Endothelial cell of umbilical vein (primary cell): ENCODE data around the gene NOTCH2. TPM values are rescaled to one million over a fixed set of nuclear protein-coding genes. Genes with fewer than 3 reads are reported as not detected.

Source experiments
- BruUV-seq: library from RNA; stranded (reverse); fragments of 400-500 nt; replicated peaks from 2 replicates; lab custom pipeline; 2021; lab: Mats Ljungman, UMichigan
- CTCF ChIA-PET: fragments of 300-600, 350-600 bp; sonication (Branson Sonifier 250); formaldehyde crosslinking; loops from one replicate; lab custom pipeline; 2021; ENCODE audit warnings: antibody characterized with exemption, inconsistent platforms; lab: Charles Lee
- POLR2A ChIA-PET: fragments of 300-600, 350-600 bp; sonication (Branson Sonifier 250); formaldehyde crosslinking; loops from one replicate; lab custom pipeline; 2021; ENCODE audit warnings: antibody characterized with exemption, inconsistent platforms; lab: Charles Lee
- DNase-seq: peaks from one replicate; pipeline ENCODE4 v3.0.0-alpha.2; 2011; ENCODE audit warnings: low read depth, low spot score
- FAIRE-seq: peaks from 2 replicates; lab custom pipeline; 2011; peaks lifted over from hg19 to GRCh38; lab: Jason Lieb, UNC
- H2AFZ ChIP-seq: 2 replicates; pipeline ENCODE4 v1.6.0; 2012; ENCODE audit warnings: low read depth, low read length, control low read depth, inconsistent platforms
- H3K27ac ChIP-seq: 2 replicates; pipeline ENCODE4 v1.5.1; 2011; ENCODE audit warnings: low read depth, mild to moderate bottlenecking, control low read depth, low read length, moderate library complexity; ENCODE audit not compliant: insufficient read depth
- H3K27me3 ChIP-seq, 2 experiments: 2 replicates each; pipeline versions ENCODE4 v1.6.0 to v1.6.1; 2011; ENCODE audit warnings: low read length in 2 of 2, mixed read lengths in 1 of 2; ENCODE audit not compliant: control insufficient read depth in 2 of 2, insufficient read depth in 2 of 2
- H3K36me3 ChIP-seq, 2 experiments: 2 replicates in 1 of 2; 3 replicates in 1 of 2; pipeline ENCODE4 v1.5.1; 2011; ENCODE audit warnings: low read length in 2 of 2, mild to moderate bottlenecking in 1 of 2, moderate library complexity in 1 of 2; ENCODE audit not compliant: control insufficient read depth in 2 of 2, insufficient read depth in 2 of 2; ENCODE audit errors: extremely low read depth in 1 of 2
- H3K4me1 ChIP-seq: 3 replicates; pipeline ENCODE4 v1.5.1; 2011; ENCODE audit warnings: mild to moderate bottlenecking, low read length; ENCODE audit not compliant: control insufficient read depth, insufficient read depth; ENCODE audit errors: extremely low read depth
- H3K4me2 ChIP-seq: 2 replicates; pipeline ENCODE4 v1.6.1; 2011; ENCODE audit warnings: low read length, control low read depth, mixed read lengths; ENCODE audit not compliant: insufficient read depth
- H3K4me3 ChIP-seq, 3 experiments: fragments of 200-600 bp in 1 of 3; sonication (generic), shearing (Covaris generic) in 1 of 3; replicated peaks in 1 of 3; 2 replicates each; pipeline ENCODE4 v1.5.1; 2011 to 2016; ENCODE audit warnings: control low read depth in 3 of 3, low read length in 3 of 3, mild to moderate bottlenecking in 2 of 3, inconsistent platforms in 1 of 3, low read depth in 1 of 3, moderate library complexity in 1 of 3; ENCODE audit not compliant: insufficient read depth in 1 of 3
- H3K79me2 ChIP-seq: 2 replicates; pipeline ENCODE4 v1.6.0; 2012; ENCODE audit warnings: low read length, inconsistent platforms; ENCODE audit not compliant: control insufficient read depth, insufficient read depth
- H3K9ac ChIP-seq: replicated peaks from 2 replicates; pipeline ENCODE3; 2011; ENCODE audit warnings: low read length, control low read depth; ENCODE audit not compliant: insufficient read depth; ENCODE audit errors: extremely low read depth
- H3K9me1 ChIP-seq: replicated peaks from 3 replicates; pipeline ENCODE4 v1.6.0; 2011; ENCODE audit warnings: mild to moderate bottlenecking, low read length; ENCODE audit not compliant: control insufficient read depth, insufficient read depth; ENCODE audit errors: extremely low read depth
- H3K9me3 ChIP-seq: replicated peaks from 2 replicates; pipeline ENCODE4 v1.5.1; 2012; ENCODE audit warnings: low read length, inconsistent platforms; ENCODE audit not compliant: control insufficient read depth, insufficient read depth
- H4K20me1 ChIP-seq: replicated peaks from 2 replicates; pipeline ENCODE3; 2011; ENCODE audit warnings: mild to moderate bottlenecking, low read length; ENCODE audit not compliant: control insufficient read depth, insufficient read depth; ENCODE audit errors: extremely low read depth
- EZH2 ChIP-seq: IDR thresholded peaks from 2 replicates; pipeline ENCODE4 v1.6.1; 2012; ENCODE audit warnings: borderline replicate concordance, low read depth, mild to moderate bottlenecking, moderate library complexity, low read length, inconsistent platforms; ENCODE audit not compliant: severe bottlenecking
- FOS ChIP-seq: IDR thresholded peaks from 2 replicates; pipeline ENCODE4 v1.6.1; 2011; ENCODE audit warnings: mild to moderate bottlenecking, low read length, moderate library complexity, borderline replicate concordance; ENCODE audit not compliant: insufficient read depth
- GATA2 ChIP-seq: IDR thresholded peaks from 2 replicates; pipeline ENCODE4 v1.7.0; 2011; ENCODE audit warnings: low read depth, mild to moderate bottlenecking, moderate library complexity, mixed read lengths, low read length; ENCODE audit not compliant: insufficient read length, insufficient read depth
- JUN ChIP-seq: IDR thresholded peaks from 2 replicates; pipeline ENCODE4 v1.6.1; 2011; ENCODE audit warnings: borderline replicate concordance, low read depth; ENCODE audit not compliant: insufficient read length, insufficient read depth
- MYC ChIP-seq: IDR thresholded peaks from one replicate; pipeline ENCODE4 v1.6.1; 2011; ENCODE audit warnings: mild to moderate bottlenecking, low read depth, low read length
- POLR2A ChIP-seq: IDR thresholded peaks from 2 replicates; pipeline ENCODE4 v1.6.1; 2012; ENCODE audit warnings: low read depth, mild to moderate bottlenecking, control low read depth, low read length
- POLR2AphosphoS5 ChIP-seq: IDR thresholded peaks from 2 replicates; pipeline ENCODE4 v1.6.1; 2012; ENCODE audit warnings: low read depth, mild to moderate bottlenecking, control low read depth, low read length, moderate library complexity; ENCODE audit not compliant: insufficient read depth
- dilution Hi-C: fragments of 300-500 bp; cut with MboI; formaldehyde crosslinking; loops from one replicate; pipeline ENCODE4 v1.15.0; 2019; ENCODE audit warnings: low sequenced_read_pairs; ENCODE audit not compliant: extremely low pct_ligation_motif_present
- intact Hi-C: fragments of 100-400 bp; cut with micrococcal nuclease; formaldehyde crosslinking; loops from one replicate; pipeline ENCODE4 v1.10.0; 2022
- polyA plus RNA-seq, 4 experiments: library from polyadenylated mRNA; depleted of rRNA in 3 of 4; stranded (reverse) in 3 of 4; unstranded in 1 of 4; fragments of >200 nt; gene quantifications; 2 replicates each; pipeline versions ENCODE4 v1.2.1 to v1.2.3, GENCODE V29; 2011 to 2012; ENCODE audit warnings: missing spikeins in 1 of 4
- total RNA-seq: library from RNA; stranded (reverse); gene quantifications from 2 replicates; pipeline ENCODE4 v1.2.3, GENCODE V29; 2021
- TF ChIP-seq, protein P1 (sequence below), 2 donors: IDR thresholded peaks; 1 replicate in 1 of 2; 2 replicates in 1 of 2; pipeline ENCODE4 v1.5.1; 2011; ENCODE audit warnings: low read length in 2 of 2, mild to moderate bottlenecking in 2 of 2, moderate library complexity in 2 of 2, control low read depth in 1 of 2, inconsistent platforms in 1 of 2, low read depth in 1 of 2; ENCODE audit not compliant: insufficient read depth in 1 of 2; ENCODE audit errors: extremely low read depth in 1 of 2
- TF ChIP-seq, protein P2 (sequence below): IDR thresholded peaks from 2 replicates; pipeline ENCODE4 v1.6.1; 2011; ENCODE audit not compliant: insufficient read depth, insufficient read length

NOTCH2 gene
- total and polyA plus RNA-seq, 2 donors (not counting 3 experiments of a cell fraction or from before 2014, with no cell fraction given), result 14.3 to 49.1 TPM

- no peaks in the 10 kb centered on the region for H4K20me1 ChIP-seq
- no peak for DNase-seq
- dilution Hi-C loops, result no loop called here
- no peak overlapping the region for H2AFZ ChIP-seq
- no peak overlapping the region for H3K9ac ChIP-seq
- H3K27ac ChIP-seq, result no peak overlapping the region
- H3K79me2 ChIP-seq, result no peaks in the 10 kb centered on the region
- no peak overlapping the region for H3K4me2 ChIP-seq
- no peaks in the 10 kb centered on the region for H3K4me1 ChIP-seq
- intact Hi-C loops, result no loop called here
- peaks cover 11 to 14% of the 10 kb centered on the region in 2 experiments for H3K27me3 ChIP-seq
- H3K4me3 ChIP-seq, result no peak overlapping the region
- no TSS peak for BruUV-seq
- POLR2A ChIA-PET, result no interaction called here
- FAIRE-seq, result no peak
- no peaks in the 10 kb centered on the region for H3K9me1 ChIP-seq
- CTCF ChIA-PET, result interaction anchor here (1.0 to 1.4 kb wide), 2 partner anchors 8 to 26 kb away, joined by 3 to 4 read pairs; no protein-coding TSS in a partner anchor
- no peak for TF ChIP-seq JUN
- TF ChIP-seq POLR2A, result no peak
- no peak for TF ChIP-seq GATA2
- TF ChIP-seq EZH2, result no peak
- no peaks in the 10 kb centered on the region for H3K36me3 ChIP-seq
- no peaks in the 10 kb centered on the region for H3K9me3 ChIP-seq
These were observed 176.1 kb downstream of the NOTCH2 start for GRCh38 chr1:119893238-119893791.

- Histone ChIP-seq H4K20me1 (no peaks in the 10 kb centered on the region), H3K27me3 (peaks cover 3 to 4% of the 10 kb centered on the region in 2 experiments), H3K9me1 (no peaks in the 10 kb centered on the region), H3K4me2 (no peak overlapping the region), H3K9me3 (no peaks in the 10 kb centered on the region), H3K4me3 (no peak overlapping the region), H3K79me2 (no peaks in the 10 kb centered on the region), H3K4me1 (no peaks in the 10 kb centered on the region), H2AFZ (no peak overlapping the region), H3K27ac (no peak overlapping the region), H3K36me3 (no peaks in the 10 kb centered on the region), H3K9ac (no peak overlapping the region)
- CTCF ChIA-PET, result no interaction called here
- TF ChIP-seq POLR2A (no peak), JUN (no peak), FOS (no peak), GATA2 (no peak), MYC (no peak), POLR2AphosphoS5 (no peak), EZH2 (no peak)
- TF ChIP-seq, protein P1, sequence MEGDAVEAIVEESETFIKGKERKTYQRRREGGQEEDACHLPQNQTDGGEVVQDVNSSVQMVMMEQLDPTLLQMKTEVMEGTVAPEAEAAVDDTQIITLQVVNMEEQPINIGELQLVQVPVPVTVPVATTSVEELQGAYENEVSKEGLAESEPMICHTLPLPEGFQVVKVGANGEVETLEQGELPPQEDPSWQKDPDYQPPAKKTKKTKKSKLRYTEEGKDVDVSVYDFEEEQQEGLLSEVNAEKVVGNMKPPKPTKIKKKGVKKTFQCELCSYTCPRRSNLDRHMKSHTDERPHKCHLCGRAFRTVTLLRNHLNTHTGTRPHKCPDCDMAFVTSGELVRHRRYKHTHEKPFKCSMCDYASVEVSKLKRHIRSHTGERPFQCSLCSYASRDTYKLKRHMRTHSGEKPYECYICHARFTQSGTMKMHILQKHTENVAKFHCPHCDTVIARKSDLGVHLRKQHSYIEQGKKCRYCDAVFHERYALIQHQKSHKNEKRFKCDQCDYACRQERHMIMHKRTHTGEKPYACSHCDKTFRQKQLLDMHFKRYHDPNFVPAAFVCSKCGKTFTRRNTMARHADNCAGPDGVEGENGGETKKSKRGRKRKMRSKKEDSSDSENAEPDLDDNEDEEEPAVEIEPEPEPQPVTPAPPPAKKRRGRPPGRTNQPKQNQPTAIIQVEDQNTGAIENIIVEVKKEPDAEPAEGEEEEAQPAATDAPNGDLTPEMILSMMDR (IDR thresholded peaks at IDR 0.05; ENCODE audit: extremely low read depth in 1 of 2, insufficient read depth in 1 of 2, low read depth in 1 of 2, low read length in 2 of 2), result no peak
- TF ChIP-seq, protein P2, sequence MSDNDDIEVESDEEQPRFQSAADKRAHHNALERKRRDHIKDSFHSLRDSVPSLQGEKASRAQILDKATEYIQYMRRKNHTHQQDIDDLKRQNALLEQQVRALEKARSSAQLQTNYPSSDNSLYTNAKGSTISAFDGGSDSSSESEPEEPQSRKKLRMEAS, result no peak
- FAIRE-seq (no peak), DNase-seq (no peak)
- POLR2A ChIA-PET, result no interaction called here
- dilution Hi-C loops (no loop called here), intact Hi-C loops (no loop called here)
- BruUV-seq, result no TSS peak
These were observed 178.1 kb downstream of the NOTCH2 start for GRCh38 chr1:119891386-119891785.
